SU-DHL-6 (cell line): ENCODE results near the gene DNMBP.
"Not testable (repeated sequence)": the region's sequence is repeated elsewhere in the genome, so short reads cannot be mapped to it uniquely, and the experiment has no call there.

Source experiments
- H2AFZ ChIP-seq: fragments of 200-600 bp; sonication (generic); 2 replicates; pipeline ENCODE4 v1.6.1; 2014; ENCODE audit warnings: low read depth, mild to moderate bottlenecking, moderate library complexity, mixed read lengths, antibody characterized with exemption, low read length; ENCODE audit not compliant: severe bottlenecking
- H3F3A ChIP-seq: fragments of 200-600 bp; shearing (Covaris generic); 2 replicates; pipeline ENCODE4 v1.6.0; 2016; ENCODE audit warnings: antibody characterized with exemption, mild to moderate bottlenecking; ENCODE audit not compliant: insufficient read depth
- H3K27ac ChIP-seq: fragments of 200-600 bp; sonication (generic); 2 replicates; pipeline ENCODE4 v1.5.1; 2016; ENCODE audit warnings: low read depth, mild to moderate bottlenecking, low read length, moderate library complexity, mixed read lengths
- H3K27me3 ChIP-seq: fragments of 200-600 bp; sonication (generic), shearing (Covaris generic); 2 replicates; pipeline ENCODE4 v1.6.0; 2014; ENCODE audit warnings: mild to moderate bottlenecking, low read length
- H3K36me3 ChIP-seq: fragments of 200-600 bp; sonication (generic); 2 replicates; pipeline ENCODE4 v1.6.1; 2014; ENCODE audit warnings: mild to moderate bottlenecking, low read length, mixed read lengths
- H3K4me2 ChIP-seq: fragments of 300-600, 200-600 bp; shearing (Covaris generic), sonication (generic); 2 replicates; pipeline ENCODE4 v1.6.0; 2014; ENCODE audit warnings: low read length, low read depth, mild to moderate bottlenecking; ENCODE audit not compliant: poor library complexity, severe bottlenecking
- H3K4me3 ChIP-seq: fragments of 200-600 bp; sonication (generic); 2 replicates; pipeline ENCODE4 v1.5.1; 2014; ENCODE audit warnings: antibody characterized with exemption, low read length, mild to moderate bottlenecking, mixed read lengths; ENCODE audit not compliant: insufficient read depth, poor library complexity, severe bottlenecking
- H3K79me2 ChIP-seq: fragments of 200-600 bp; sonication (generic); 2 replicates; pipeline ENCODE4 v1.6.1; 2014; ENCODE audit warnings: mild to moderate bottlenecking, low read length, moderate library complexity; ENCODE audit not compliant: insufficient read depth
- H3K9ac ChIP-seq: fragments of 200-600 bp; sonication (generic); 2 replicates; pipeline ENCODE4 v1.7.0; 2014; ENCODE audit warnings: mild to moderate bottlenecking, low read length
- H3K9me2 ChIP-seq: fragments of 200-600 bp; sonication (generic); replicated peaks from 2 replicates; pipeline ENCODE4 v1.6.1; 2014; ENCODE audit warnings: low read length; ENCODE audit not compliant: insufficient read depth
- H3K9me3 ChIP-seq: fragments of 200-600 bp; sonication (generic); 2 replicates; pipeline ENCODE4 v1.6.1; 2014; ENCODE audit warnings: low read length, mixed read lengths; ENCODE audit not compliant: insufficient read depth
- H4K20me1 ChIP-seq: fragments of 200-600 bp; sonication (generic); 2 replicates; pipeline ENCODE4 v1.6.1; 2014; ENCODE audit warnings: low read depth, mild to moderate bottlenecking, antibody characterized with exemption, low read length, moderate library complexity, mixed read lengths
- CTCF ChIP-seq: fragments of 200-600 bp; sonication (generic); IDR thresholded peaks from one replicate; pipeline ENCODE4 v1.5.1; 2017; ENCODE audit warnings: antibody characterized with exemption, mild to moderate bottlenecking, low read length, moderate library complexity; ENCODE audit not compliant: insufficient read depth, poor library complexity, severe bottlenecking
- EZH2phosphoT487 ChIP-seq: fragments of 200-600 bp; sonication (generic), shearing (Covaris generic); conservative IDR thresholded peaks from 2 replicates; pipeline ENCODE4 v1.6.1; 2018; ENCODE audit warnings: mild to moderate bottlenecking, antibody characterized with exemption, low read length, moderate library complexity, mixed read lengths

Gene DNMBP

GRCh38 chr10:99872367-99873162 is 137.2 kb downstream of the DNMBP start:
- no peak for TF ChIP-seq CTCF
- Histone ChIP-seq H3F3A (no peaks in the 10 kb centered on the region), H2AFZ (no peak overlapping the region), H3K4me3 (no peak overlapping the region), H4K20me1 (no peaks in the 10 kb centered on the region), H3K27me3 (no peaks in the 10 kb centered on the region), H3K4me2 (no peak overlapping the region), H3K9ac (no peak overlapping the region), H3K27ac (no peak overlapping the region), H3K79me2 (no peaks in the 10 kb centered on the region), H3K9me2 (no peaks in the 10 kb centered on the region), H3K36me3 (no peaks in the 10 kb centered on the region), H3K9me3 (no peaks in the 10 kb centered on the region)

GRCh38 chr10:99870123-99870730 is 139.5 kb downstream of the DNMBP start:
- H3K27me3 ChIP-seq, result no peaks in the 10 kb centered on the region
- H4K20me1 ChIP-seq, result no peaks in the 10 kb centered on the region
- H3K9me2 ChIP-seq, result no peaks in the 10 kb centered on the region
- H3K4me3 ChIP-seq, result no peak overlapping the region
- H3K9me3 ChIP-seq, result no peaks in the 10 kb centered on the region
- H3K4me2 ChIP-seq, result no peak overlapping the region
- H3K79me2 ChIP-seq, result no peaks in the 10 kb centered on the region
- no peaks in the 10 kb centered on the region for H3F3A ChIP-seq
- H3K36me3 ChIP-seq, result no peaks in the 10 kb centered on the region
- H3K27ac ChIP-seq, result no peak overlapping the region
- no peak overlapping the region for H2AFZ ChIP-seq
- TF ChIP-seq EZH2phosphoT487, result no peak
- no peak for TF ChIP-seq CTCF
- no peak overlapping the region for H3K9ac ChIP-seq

DNA sequence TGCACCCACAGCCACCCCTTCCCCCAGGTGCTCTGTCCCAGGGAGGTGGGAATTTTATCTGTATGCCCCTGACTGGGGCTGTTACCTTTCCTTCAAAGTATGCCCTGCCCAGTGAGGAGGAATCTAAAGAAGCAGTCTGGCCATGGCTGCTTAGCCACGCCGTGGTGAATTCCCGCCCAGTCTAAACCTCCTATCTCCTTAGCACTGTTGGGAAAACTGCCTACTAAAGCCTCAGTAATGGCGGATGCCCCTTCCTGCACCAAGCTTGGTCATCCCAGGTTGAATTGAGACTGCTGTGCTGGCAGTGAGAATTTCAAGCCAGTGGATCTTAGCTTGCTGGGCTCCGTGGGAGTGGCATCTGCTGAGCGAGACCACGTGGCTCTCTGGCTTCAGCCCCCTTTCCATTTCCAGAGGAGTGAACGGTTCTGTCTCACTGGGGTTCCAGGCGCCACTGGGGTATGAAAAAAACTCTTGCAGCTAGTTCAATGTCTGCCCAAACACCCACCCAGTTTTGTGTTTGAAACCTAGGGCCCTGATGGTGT is 140.1 kb downstream of the DNMBP start:
- TF ChIP-seq EZH2phosphoT487, result no peak
- no peak for TF ChIP-seq CTCF
- Histone ChIP-seq H3K4me2 (no peak overlapping the region), H2AFZ (no peak overlapping the region), H3F3A (no peaks in the 10 kb centered on the region), H3K79me2 (no peaks in the 10 kb centered on the region), H3K4me3 (no peak overlapping the region), H3K9me2 (no peaks in the 10 kb centered on the region), H3K27ac (no peak overlapping the region), H4K20me1 (no peaks in the 10 kb centered on the region), H3K36me3 (no peaks in the 10 kb centered on the region), H3K9ac (no peak overlapping the region), H3K9me3 (no peaks in the 10 kb centered on the region), H3K27me3 (no peaks in the 10 kb centered on the region)

GRCh38 chr10:99867250-99867649 is 142.5 kb downstream of the DNMBP start:
- H3K27ac ChIP-seq, H3K4me3 ChIP-seq, H3K9me2 ChIP-seq, H3F3A ChIP-seq, H3K9ac ChIP-seq, H3K9me3 ChIP-seq, H2AFZ ChIP-seq, H3K27me3 ChIP-seq, H3K4me2 ChIP-seq, H3K79me2 ChIP-seq, H4K20me1 ChIP-seq, H3K36me3 ChIP-seq: not testable (repeated sequence)

DNA sequence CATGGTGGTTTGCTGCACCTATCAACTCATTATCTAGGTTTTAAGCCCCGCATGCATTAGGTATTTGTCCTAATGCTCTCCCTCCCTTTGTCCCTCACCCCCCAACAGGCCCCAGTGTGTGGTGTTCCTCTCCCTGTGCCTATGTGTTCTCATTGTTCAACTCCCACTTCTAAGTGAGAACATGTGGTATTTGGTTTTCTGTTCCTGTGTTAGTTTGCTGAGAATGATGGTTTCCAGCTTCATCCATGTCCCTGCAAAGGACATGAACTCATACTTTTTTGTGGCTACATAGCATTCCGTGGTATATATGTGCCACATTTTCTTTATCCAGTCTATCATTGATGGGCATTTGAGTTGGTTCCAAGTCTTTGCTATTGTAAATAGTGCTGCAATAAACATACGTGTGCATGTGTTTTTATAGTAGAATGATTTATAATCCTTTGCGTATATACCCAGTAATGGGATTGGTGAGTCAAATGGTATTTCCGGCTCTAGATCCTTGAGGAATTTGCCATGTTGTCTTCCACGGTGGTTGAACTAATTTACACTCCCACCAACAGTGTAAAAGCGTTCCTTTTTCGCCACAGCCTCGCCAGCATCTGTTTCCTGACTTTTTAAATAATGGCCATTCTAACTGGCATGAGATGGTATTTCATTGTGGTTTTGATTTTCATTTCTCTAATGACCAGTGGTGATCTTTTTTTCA is 146.1 kb downstream of the DNMBP start:
- H3K27ac ChIP-seq, H3K9me3 ChIP-seq, H3K79me2 ChIP-seq, H2AFZ ChIP-seq, H3F3A ChIP-seq, H3K4me3 ChIP-seq, H3K9me2 ChIP-seq, H3K36me3 ChIP-seq, H3K27me3 ChIP-seq, H3K4me2 ChIP-seq, H3K9ac ChIP-seq, H4K20me1 ChIP-seq: not testable (repeated sequence)
